Erythroblast (primary cell): ENCODE data around the gene HAPLN2.

Experiments used
- GATA1 ChIP-seq: IDR thresholded peaks from 2 replicates; pipeline ENCODE4 v1.6.1; 2011; ENCODE audit warnings: low read depth, mild to moderate bottlenecking, control low read depth, low read length, moderate library complexity
- POLR2A ChIP-seq: IDR thresholded peaks from 2 replicates; pipeline ENCODE4 v1.6.1; 2011; ENCODE audit warnings: mild to moderate bottlenecking, low read length

DNA sequence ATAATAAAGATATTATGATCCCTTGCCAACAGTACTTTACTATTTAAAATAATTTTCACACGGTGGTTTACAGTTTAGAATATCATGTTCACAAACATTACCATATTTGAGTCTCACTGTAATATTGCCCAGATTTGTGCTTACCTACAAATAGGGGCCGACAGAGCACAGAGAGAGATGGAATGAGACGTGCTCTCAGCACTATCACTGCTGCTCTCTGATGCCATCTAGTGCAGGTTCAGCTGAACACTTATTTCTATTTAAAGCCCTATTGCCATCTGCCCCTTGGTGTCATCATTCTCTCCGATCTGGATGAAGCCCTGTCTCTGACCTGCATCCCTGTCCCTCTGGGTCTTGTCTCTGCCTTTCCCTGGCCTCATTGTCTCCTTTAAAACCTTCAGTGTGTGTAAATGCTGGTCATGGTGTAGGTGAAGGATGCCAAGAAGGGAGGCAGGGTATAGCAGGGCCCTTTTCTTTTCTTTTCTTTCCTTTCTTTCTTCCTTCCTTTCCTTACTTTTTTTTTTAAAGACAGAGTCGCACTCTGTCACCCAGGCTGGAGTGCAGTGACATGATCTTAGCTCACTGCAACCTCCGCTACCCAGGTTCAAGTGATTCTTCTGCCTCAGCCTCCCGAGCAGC, 11.1 kb upstream of the HAPLN2 start:
- TF ChIP-seq POLR2A (no peak), GATA1 (no peak)
